Activated CD4-positive, alpha-beta T cell treated with anti-CD3 and anti-CD28 coated beads, Interleukin-2, amount 50 U/mL, for 1 hour (primary cell): ENCODE data around the gene PTN.
"Not testable (repeated sequence)": the region's sequence is repeated elsewhere in the genome, so short reads cannot be mapped to it uniquely, and the experiment has no call there.

Source experiments
- DNase-seq: peaks from one replicate; pipeline ENCODE4 v3.0.0-alpha.2; 2020

The PTN gene

DNA sequence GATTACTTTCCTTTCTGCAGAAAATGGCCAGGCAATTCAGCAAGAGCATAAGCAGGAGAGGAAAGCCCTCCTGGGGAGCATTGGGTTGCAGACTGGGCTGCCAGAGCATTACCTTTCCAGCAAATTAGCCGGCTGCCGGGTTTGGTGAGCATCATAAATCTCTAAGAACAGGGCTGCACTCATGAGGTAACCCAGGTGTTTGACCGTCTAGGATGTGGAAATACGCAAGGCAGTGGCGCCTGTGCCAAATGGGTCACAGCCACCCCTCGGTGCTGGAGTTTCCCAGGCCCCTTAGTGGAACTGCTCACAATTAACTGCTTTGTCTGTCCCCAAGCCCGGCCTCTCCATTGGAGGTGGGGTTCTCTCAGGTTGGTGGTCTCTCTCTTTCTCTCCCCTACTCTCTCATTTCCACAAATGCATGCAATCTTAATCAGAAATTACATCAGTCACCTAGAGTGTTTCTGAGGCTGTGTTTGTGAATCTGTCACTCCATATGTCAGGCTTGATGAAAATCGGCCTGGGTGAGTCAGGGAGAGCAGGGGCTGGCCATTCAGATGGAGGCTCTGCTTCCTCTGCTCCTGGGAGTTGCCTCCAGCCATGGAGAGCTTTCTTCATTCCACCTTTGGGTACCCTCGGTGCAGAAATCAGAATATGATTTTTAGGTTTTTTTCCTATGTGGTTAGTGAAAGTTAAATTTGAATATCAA lies 26.7 kb downstream of the PTN start:
- no peak for DNase-seq

DNA sequence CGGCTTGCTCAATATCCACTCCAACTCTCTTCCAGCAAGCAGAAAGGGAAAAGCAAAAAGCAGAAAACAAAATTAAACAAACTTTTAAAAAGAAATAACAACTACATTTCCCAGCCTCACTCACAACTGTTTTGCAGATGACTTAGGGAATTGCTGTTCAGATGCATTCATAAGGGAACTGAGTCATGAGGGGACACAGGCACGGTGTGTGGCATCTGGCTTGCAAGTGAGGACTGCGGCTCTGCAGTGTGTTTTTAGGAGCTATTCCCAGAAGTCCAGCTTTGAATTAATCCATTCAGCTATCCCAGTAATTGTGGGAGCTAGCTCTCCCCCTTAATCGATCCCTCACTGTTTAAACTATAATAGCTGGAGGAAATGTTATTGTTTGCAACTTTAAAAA lies 30.3 kb downstream of the PTN start:
- DNase-seq: no peak

DNA sequence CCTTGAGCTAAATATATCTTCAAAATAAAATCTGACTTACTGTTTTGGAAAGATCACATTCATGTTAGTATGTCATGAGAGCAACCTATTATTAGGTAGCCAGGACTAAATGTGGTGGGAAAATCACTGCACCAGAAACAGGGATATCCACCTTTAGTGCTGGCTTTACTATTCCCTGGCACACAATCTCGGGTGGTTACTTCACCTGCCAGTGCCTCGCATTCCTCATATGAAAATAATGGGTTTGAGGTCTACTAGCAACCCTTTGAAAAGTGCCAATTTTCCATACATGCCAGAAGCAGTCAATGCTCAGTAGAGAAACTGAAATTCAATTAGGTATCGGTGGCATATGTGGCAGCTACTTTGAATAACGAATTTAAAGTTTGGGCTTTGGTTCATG lies 36.8 kb downstream of the PTN start:
- no peak for DNase-seq

DNA sequence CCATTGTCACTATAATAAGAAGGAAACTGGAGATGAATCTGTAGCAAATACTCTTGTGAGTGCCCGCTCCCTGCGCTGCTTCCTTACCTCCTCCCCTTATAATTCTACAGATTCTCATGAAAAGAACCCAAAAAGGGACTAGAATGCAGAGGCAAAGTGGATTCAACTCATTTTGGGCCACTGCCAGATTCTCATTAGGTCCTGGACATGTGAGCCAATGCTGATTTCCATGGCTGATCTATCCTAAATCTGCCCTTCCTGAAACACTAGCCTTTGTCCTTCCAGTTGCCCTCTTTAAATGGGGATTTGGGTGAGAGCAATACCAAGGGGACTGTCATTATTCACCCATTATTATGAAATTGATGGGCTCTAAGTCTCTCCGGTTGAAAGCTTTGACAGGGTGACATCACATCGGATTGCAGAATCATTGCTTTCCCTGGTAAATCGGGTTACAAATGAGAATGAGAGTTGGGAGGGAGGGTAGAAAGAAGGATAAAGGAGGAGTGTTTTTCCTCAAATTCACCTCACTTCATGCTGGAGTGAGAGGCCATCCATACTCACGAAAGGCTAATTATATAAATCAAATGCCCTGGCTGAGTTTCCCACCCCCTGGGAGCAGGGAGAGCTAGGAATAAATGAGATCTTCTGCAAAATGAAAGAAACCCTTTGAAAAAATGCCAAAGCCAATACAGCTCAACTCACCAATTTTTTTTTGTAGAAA lies 37.5 kb downstream of the PTN start:
- no peak for DNase-seq

DNA sequence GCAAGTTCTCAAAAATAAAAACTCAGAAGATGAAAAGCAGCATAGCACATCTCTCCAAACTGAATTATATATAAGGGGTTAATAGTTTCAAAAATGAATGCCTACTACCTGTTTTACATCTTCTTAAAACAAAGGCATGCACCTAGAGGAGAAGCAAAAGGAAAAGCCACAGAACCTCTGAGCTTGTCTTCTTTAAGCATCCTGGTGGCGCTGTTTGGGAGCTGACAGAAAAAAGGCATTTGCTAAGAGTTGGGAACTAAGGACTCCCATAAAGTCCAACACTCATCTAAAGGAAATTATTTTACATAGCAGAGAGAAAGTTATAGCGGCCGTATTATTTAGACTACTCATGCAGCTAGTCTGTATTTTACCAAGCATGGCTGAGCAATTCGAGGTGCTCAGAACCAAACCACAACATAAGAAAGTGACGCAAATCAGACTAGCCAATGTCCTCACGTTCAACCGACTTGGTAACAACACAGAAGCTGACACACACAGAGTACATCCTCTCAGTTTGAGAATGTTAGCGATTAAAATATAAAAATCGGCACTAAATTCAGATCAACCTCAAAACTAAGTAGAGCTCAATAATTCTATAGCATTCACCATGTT lies 38.8 kb downstream of the PTN start:
- DNase-seq: no peak

DNA sequence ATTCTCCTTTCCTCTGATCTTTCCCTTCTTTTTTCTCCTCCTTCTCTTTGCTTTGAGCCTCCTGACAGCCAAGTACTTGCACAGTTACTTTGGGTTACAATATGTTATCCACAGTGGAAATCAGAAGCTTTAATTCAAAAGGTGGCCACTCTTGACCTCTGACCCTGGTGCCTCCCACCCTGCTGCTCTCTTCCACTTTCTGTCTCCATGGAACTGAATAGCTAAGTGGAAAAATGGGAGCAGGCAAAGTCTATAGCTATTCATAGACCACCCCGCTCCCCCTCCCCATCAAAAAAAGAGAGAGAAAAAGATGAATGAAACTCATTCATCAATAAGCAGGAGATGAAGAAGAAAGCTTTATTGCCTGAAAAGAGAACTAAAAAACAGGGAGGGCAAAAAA lies 39.4 kb downstream of the PTN start:
- DNase-seq: no peak

DNA sequence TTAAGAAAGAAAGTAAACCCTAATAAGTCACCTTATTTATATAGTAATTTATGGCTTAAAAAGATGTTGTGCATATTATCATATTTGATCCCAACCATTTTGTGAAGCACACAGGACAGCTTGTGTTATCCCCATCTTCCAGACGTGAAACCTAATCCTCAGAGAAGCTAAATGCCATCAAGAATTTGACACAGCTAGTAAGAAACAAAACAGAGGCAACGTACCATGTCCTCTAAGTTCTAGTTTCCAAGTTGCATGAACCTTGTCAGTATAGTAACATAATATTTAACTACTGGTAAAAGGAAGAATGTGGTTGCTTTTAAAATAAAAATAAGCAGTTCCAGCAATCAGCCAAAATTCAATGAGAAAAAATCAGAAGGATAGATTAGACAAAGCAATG lies 41.5 kb downstream of the PTN start:
- no peak for DNase-seq

DNA sequence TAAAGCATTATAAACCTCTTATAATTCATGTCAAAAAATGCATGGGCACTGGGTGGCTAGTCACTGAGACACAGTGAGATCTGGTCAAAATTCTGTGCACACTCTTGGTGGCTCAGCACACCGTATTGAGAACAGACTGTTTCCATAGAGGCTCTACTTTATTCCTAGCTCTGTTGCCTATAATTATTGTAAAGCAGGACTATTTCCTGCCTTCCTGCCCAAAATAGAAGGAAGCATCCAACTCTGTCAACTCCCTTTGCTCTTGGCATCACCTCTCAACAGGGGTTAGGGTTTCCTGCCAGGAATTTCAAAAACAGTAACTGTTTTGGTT lies 45.1 kb downstream of the PTN start:
- no peak for DNase-seq

DNA sequence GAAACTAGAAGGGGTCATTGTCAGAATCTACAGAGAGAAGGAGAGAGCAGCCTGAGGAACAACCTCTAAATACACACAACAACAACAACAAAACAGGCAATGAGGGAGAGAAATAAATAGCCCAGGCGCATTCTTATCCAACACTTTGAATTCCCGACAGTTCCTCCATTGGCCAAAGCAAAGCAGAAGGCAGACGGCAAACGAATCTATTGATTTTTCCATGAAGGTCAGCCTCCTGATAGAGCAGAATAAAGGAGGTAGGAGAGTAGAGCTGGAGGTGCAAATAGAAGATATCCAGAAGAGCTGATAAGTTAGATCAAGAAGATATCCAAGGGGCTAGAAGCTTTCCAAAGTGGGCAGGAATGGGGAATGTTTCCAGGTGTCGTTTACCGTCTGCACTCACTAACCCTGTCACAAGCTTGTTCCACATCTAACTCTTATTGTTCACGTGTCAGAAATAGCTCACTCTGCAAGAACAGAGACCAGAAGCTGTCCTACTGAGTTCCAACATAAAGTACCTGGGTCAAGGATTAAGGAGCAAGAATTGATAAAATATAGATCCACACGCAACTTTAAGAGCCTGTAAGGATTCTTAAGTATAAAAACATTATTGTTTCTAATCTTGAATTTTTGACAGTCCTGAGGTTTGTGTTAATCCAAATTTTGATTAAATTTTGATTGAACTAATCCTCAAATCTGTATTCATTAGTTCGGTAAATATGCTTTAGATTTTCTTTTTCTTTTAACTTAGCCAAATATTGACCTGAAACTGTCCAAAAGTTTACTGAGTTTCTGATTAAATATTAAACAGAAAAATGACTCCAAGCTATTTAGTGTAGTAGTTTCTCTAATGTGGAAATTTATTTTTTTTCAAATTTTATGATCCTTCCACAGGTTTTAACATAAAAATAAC lies 45.7 kb downstream of the PTN start:
- DNase-seq: no peak

DNA sequence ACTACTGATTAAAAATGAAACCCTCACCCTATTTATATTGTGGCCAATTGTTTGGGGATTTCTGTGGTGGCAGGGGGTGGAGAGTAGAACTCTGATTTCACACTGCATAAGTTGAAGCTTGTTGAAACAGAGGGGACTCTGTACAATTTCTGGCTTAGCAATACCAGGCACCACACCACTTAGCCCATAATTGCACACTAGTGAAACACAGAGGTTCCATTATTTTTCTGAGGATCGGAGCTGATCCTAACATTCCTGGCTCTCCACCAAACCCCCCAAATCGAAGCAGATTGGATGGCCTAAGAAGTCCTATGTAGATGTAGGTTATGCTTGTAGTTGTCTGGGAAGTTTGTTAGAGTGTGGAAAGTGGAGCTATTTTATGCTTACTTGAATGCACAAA lies 47.0 kb downstream of the PTN start:
- no peak for DNase-seq

DNA sequence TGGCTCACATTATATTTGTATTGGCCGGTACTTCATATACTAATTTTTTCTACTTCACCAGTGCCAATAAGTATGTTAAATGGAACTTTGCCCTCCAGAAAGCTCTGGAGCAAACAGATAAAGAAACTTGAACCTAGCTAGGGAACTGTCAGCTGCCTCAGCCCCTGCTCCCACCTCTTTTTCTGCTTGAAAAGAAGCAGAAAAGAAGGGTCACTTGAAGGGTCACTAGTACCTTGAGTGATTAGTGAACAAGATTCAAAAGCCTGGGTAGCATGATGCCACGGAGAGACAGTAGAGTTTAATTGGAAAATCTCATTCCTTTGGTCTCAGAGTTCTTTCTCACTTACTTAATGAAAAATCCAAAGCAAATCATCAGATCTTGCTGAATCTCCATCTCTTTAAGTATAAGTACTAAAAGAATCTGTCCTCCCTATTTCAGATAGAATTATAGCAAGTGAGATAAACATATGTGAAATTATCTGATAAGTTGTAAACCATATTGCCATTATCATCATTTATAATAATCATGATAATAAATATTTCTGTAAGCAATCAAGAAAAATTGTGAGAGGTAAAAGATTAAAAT lies 47.7 kb downstream of the PTN start:
- DNase-seq: no peak

DNA sequence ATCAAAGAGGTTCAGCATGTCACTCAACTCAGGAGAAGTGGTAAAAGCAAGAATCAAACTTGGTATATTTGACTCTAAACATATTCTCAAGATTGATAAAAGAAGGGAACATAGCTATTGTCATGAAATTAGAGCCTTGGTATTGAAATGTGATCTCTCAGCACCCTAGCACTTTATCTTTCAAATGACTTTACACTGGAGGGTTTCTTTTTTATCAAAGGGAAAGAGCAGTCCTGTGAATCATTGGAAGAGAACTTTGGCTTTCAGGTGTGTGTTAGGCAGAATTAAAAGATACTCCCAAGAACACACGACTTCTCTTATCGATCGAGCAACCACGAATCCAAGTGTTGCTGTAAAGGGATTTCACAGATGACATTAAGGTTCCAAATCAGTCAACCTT lies 54.4 kb downstream of the PTN start:
- DNase-seq: no peak

DNA sequence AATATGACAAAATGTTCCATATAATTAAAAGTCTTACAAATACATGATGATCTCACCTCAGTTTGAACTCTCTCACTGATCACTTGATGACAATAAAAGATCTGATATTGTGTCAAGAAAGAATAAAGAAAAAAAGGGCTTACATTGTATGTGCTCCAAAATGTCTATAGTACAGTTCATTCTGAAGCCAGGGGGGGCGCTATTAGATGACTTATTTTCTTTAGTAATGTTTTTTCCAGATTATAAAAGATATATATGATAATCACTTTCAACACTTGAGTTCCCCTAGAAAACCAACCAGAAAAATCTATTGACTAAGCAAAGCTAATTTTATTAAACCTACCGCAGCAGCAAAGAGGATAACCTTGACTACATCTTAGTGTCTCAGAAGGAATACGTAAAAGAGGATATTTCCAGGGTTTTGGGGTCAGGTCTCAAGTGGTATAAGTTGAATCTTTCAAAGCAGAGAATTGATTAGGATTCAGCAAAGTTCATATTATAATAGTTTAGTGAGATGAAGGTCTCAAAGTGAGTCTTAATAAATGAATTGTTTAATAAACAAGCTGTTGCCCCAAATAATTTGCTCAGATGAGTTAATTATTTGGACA lies 55.8 kb downstream of the PTN start:
- DNase-seq: no peak

DNA sequence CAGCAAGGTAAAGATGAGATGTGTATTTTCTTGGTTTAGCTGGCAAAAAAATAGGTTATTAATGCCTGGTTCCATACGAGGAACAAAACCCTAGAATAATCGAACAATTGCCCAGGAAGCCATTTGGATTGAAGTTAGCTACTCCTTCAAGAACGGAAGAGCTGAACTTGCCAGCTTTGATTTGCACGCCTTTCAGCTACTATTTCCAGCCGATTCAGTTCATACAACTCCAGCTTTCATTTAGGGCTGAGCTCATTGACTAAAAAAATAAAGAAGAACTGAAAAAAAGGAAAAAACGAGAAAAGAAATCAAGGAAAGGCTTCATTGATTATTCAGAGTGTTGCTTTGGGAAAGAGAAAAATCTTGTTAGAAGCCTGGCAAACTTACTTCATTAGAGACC lies 60.4 kb downstream of the PTN start:
- no peak for DNase-seq

DNA sequence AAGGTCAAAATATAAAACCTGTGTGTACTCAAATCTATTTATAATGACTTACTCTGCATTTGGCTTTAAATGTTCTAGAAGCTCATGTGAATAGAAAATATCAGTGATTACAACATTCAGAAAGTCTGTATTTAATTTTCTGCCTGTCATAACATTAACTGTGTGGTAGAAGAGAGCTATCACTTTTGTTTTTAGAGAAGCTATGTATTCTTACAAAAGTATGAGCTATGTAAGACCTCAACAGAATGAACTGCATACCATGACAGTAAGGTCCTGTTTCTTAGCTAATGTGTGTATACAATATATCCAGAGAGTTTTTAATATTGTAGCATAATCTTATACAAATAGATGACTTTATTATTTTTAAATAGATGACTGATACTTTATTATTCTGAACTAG lies 61.5 kb downstream of the PTN start:
- DNase-seq: no peak

DNA sequence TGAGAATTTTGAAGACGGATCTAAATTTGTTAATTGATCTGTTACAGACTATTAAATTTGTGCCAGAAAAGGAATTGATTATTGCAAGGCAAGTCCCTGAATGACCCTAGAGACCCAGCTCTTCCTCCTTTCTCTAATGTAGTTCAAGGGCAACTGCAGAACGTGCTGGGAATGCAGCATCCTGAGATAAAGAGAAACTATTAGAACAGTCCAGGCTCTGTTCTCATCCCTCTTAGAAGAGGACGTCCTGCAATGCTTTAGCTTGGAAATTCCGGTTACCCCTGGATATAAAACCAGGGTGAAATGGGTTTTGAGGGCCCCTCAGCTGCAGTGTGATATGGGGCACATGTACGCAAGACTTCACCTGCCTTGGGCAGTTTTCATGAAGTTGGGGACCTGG lies 67.3 kb downstream of the PTN start:
- no peak for DNase-seq

DNA sequence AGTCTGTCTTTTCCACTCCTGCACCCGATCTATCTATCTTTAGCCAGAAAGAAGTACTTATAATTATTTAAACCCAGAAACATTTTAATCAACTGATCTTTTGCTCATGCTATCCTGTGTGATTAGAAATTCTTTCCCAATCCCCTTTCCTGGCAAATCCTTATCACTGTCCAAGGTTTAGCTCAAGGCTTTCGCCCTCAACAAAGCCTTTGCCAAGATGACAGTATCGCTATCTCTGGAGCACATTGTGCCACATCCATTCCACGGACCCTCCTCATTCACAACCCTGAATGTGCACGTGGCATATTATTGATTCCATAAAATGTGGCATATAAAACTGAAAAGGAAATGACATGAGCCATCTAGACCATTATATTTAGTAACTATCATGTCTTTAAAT lies 71.3 kb downstream of the PTN start:
- DNase-seq: no peak

DNA sequence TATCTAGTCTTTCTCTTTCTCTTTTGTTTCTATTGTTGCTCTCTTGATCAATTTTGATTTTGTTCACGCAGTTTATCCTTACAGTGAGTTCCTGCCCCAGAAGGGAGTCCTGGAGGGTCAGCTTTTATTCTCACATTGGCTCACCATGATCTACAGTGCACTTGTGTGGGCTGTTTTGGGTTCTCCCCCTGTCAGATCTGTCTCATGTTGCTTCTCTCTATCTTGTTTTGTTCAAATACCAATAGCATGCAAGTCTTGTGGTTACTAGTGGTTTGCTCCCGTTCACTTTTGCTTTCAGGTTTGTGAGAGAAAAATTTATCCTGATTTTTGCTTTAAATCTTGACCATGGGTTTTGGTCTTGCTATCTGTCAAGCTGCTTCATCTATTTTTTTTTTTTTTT lies 74.3 kb downstream of the PTN start:
- DNase-seq: no peak

DNA sequence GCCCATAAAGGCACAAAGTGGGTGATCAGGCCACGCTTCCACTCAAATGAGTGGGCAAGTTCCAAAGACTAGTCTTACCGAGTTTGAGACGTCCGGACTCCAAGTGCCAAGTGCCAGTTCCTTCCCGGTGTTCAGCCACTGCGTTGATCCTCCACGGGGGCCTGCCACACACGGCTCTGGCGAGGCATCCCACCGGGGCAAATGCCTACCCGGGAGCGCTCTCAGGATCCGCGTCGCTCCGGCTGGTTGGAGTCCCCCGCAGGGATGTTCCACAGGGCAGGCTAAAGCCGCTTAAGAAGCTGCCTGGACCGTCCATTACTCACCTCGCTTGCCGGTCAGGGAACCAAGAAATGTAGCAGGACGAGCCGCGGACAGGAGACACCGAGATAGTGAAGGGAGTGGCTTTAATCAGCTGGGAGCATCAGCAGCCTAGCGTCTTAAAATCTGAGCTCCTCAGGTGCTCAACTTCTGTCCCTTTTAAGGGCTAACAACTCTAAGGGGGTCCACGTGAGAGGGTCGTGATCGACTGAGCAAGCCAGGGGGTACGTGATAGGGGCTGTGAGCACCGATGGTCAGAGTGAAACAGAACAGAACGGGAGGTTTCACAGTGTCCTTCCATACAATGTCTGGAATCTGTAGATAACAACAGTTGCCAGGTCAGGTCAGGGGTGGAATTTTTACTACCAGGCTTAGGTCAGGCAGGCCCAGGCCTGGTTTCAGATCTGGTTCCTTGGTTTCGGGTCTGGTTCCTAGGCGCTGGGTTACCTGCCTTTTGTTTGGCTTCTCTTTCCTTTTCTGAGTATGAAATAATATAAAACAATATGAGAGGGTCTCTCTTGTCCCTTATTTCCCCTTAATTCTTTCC lies 75.3 kb downstream of the PTN start:
- not testable (repeated sequence) for DNase-seq

DNA sequence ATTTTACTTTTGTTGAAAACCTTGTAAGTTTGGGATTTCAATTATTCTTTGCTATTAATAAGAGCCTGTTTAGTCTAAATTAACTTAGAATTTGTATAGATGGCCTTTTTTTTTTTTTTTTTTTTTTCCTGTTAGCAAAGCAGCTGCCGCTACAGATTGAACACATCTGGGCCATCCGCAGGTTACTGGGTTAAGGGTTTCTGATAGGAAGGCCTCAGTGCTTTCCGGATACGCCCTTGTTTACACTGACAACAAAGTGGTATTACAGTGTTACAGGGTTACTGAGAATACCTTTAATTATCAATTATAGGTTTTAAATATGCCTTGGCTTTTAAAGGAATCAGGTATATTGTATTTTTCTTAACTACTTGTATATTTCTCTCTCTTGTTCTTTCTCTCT lies 76.8 kb downstream of the PTN start:
- no peak for DNase-seq

DNA sequence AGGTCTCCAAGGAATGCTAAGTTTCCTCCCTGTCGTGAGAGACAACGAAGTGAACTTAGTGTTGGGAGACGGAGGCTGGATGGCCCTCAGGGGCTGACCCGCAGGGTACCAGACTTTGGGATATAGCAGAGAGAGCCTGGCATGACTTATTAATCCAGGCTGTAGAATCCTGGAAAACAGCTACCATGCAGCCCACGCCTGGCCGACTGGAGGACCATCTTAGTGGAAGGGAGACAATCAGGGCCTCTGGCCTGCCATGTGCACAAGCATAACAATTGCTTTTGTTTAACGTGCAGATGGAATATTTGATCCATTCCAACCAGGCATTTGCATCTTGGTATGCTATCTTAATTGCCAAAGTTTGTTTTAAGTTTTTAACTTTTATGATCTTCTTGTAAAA lies 78.1 kb downstream of the PTN start:
- not testable (repeated sequence) for DNase-seq

DNA sequence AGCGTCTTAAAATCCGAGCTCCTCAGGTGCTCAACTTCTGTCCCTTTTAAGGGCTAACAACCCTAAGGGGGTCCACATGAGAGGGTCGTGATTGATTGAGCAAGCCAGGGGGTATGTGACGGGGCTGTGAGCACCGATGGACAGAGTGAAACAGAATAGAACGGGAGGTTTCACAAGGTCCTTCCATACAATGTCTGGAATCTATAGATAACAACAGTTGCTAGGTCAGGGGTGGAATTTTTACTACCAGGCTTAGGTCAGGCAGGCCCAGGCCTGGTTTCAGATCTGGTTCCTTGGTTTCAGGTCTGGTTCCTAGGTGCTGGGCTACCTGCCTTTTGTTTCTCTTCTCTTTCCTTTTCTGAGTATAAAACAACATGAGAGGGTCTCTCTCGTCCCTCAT lies 80.9 kb downstream of the PTN start:
- DNase-seq: no peak
